Testis (tissue), 3 donors: ENCODE results near the gene NRIP1. TPM values are rescaled to one million over a fixed set of nuclear protein-coding genes. Genes with fewer than 3 reads are reported as not detected.
A peak's percentile ranks its signal among the peaks of the same experiment; 100 is the strongest.

Experiments
- DNase-seq: peaks from one replicate; pipeline ENCODE4 v3.0.0-alpha.2; 2019
- H3K27ac ChIP-seq, 2 donors: fragments of 200-600 bp; sonication (generic); one replicate each; pipeline ENCODE4 v1.5.1; 2019
- H3K27me3 ChIP-seq: fragments of 200-600 bp; sonication (generic); one replicate; pipeline ENCODE4 v1.5.1; 2019
- H3K36me3 ChIP-seq: fragments of 200-600 bp; sonication (generic); one replicate; pipeline ENCODE4 v1.5.1; 2017; ENCODE audit warnings: low read depth; ENCODE audit errors: missing control alignments
- H3K4me1 ChIP-seq: fragments of 200-600 bp; sonication (generic); one replicate; pipeline ENCODE4 v1.5.1; 2019
- H3K4me3 ChIP-seq, 2 donors: fragments of 200-600 bp; sonication (generic); one replicate each; pipeline ENCODE4 v1.5.1; 2017 to 2019
- H3K9me3 ChIP-seq: fragments of 200-600 bp; sonication (generic); one replicate; pipeline ENCODE4 v1.5.1; 2017
- CTCF ChIP-seq, 3 experiments: fragments of 450-650 bp in 2 of 3; fragments of 200-600 bp in 1 of 3; sonication (generic) in 1 of 3; IDR thresholded peaks; one replicate each; pipeline ENCODE4 v1.5.1; 2016 to 2019; ENCODE audit warnings: antibody characterized with exemption in 3 of 3, mild to moderate bottlenecking in 2 of 3, moderate library complexity in 1 of 3
- POLR2A ChIP-seq: fragments of 450-650 bp; IDR thresholded peaks from one replicate; pipeline ENCODE4 v1.6.1; 2017; ENCODE audit warnings: antibody characterized with exemption, mild to moderate bottlenecking, moderate library complexity
- WGBS, 2 donors: methylation state at CpG; one replicate each; pipeline ENCODE4 v1.1.5; 2018; 5-methylcytosine and 5-hydroxymethylcytosine counted together
- intact Hi-C: fragments of 100-400 bp; cut with DNase I; formaldehyde crosslinking; loops from one replicate; pipeline ENCODE4 v1.15.1; 2023; ENCODE audit warnings: low total_unique reads
- polyA plus RNA-seq: library from polyadenylated mRNA; stranded (reverse); fragments of 350-450 nt; fragmentation: Illumina TruSeq; extraction: RNeasy Lipid Tissue Mini Kit (QIAGEN cat#74804); gene quantifications from one replicate; pipeline ENCODE4 v1.2.3, GENCODE V29; 2014; ENCODE audit warnings: low read depth, low replicate concordance; ENCODE audit not compliant: insufficient read depth
- total RNA-seq, 2 donors: library from RNA; depleted of rRNA; stranded (reverse); fragments of >200 nt; gene quantifications; one replicate each; pipeline ENCODE4 v1.2.3, GENCODE V29; 2016

Gene NRIP1
- total and polyA plus RNA-seq, 3 donors from 2014 or later, result 18.0 to 36.1 (median 26.8) TPM

- Histone ChIP-seq H3K27me3 (no peaks in the 10 kb centered on the region), H3K4me1 (no peaks in the 10 kb centered on the region), H3K4me3 (no peak overlapping the region), H3K36me3 (no peaks in the 10 kb centered on the region), H3K27ac (no peak overlapping the region), H3K9me3 (no peaks in the 10 kb centered on the region)
- 88 to 93% methylated on average over 6 of the region's 6 CpGs for WGBS, 2 donors
- no peak for TF ChIP-seq CTCF (IDR thresholded peaks at IDR 0.05)
- no peak for TF ChIP-seq POLR2A
- intact Hi-C loops, result no loop called here
- no peak for DNase-seq
These were observed 6.2 kb upstream of the NRIP1 start for GRCh38 chr21:15071009-15071408.

- 1% methylated on average over 8 of the region's 8 CpGs for WGBS, 2 donors
- DNase-seq, result no peak
- intact Hi-C loops, result no loop called here
- Histone ChIP-seq H3K4me1 (peaks cover 22% of the 10 kb centered on the region), H3K4me3 (peak overlapping the region; percentile 87 to 99), H3K36me3 (no peaks in the 10 kb centered on the region), H3K9me3 (no peaks in the 10 kb centered on the region), H3K27me3 (no peaks in the 10 kb centered on the region), H3K27ac (peak overlapping the region; percentile 96 to 99)
- TF ChIP-seq POLR2A (no peak), CTCF (IDR thresholded peaks at IDR 0.05) (no peak)
These were observed 1.3 kb upstream of the NRIP1 start for GRCh38 chr21:15066123-15066575.

GRCh38 chr21:15065392-15066122, 757 bp upstream of the NRIP1 start:
- Histone ChIP-seq H3K27me3 (no peaks in the 10 kb centered on the region), H3K27ac (peak overlapping the region; percentile 96 to 99), H3K9me3 (no peaks in the 10 kb centered on the region), H3K4me1 (peaks cover 24% of the 10 kb centered on the region), H3K36me3 (no peaks in the 10 kb centered on the region), H3K4me3 (peak overlapping the region; percentile 87 to 99)
- 0 to 1% methylated on average over 19 to 37 of the region's 38 CpGs for WGBS, 2 donors
- TF ChIP-seq POLR2A (no peak), CTCF (IDR thresholded peaks at IDR 0.05) (no peak)
- DNase-seq, result peak; percentile 91
- intact Hi-C loops, result no loop called here

- intact Hi-C loops, result no loop called here
- 0 to 3% methylated on average over 8 to 20 of the region's 58 CpGs for WGBS, 2 donors
- H3K4me1 ChIP-seq, result peaks cover 24% of the 10 kb centered on the region
These were observed 805 bp downstream of the NRIP1 start for GRCh38 chr21:15063814-15064575.

More at GRCh38 chr21:15063814-15064575, 805 bp downstream of the NRIP1 start:
- no peaks in the 10 kb centered on the region for H3K9me3 ChIP-seq
- peak overlapping the region; percentile 91 to 96 for H3K27ac ChIP-seq
- H3K4me3 ChIP-seq, result peak overlapping the region; percentile 87 to 97
- no peaks in the 10 kb centered on the region for H3K36me3 ChIP-seq
- DNase-seq, result peak; percentile 48
- TF ChIP-seq POLR2A, result no peak
- TF ChIP-seq CTCF (IDR thresholded peaks at IDR 0.05), result no peak
- H3K27me3 ChIP-seq, result no peaks in the 10 kb centered on the region
